ENCODE measurements around the gene FAM200C. TPM values are rescaled to one million over a fixed set of nuclear protein-coding genes. Genes with fewer than 3 reads are reported as not detected.
A peak's percentile ranks its signal among the peaks of the same experiment; 100 is the strongest.

Gene FAM200C
- total RNA-seq, 1 donor from 2014 or later: 9.1 TPM

- Mint-ChIP-seq H3K4me3 (no peak overlapping the region), H3K9me3 (peaks cover 6% of the 10 kb centered on the region), H3K4me1 (no peaks in the 10 kb centered on the region), H3K27ac (ENCODE audit: unreplicated experiment) (no peak overlapping the region), H3K36me3 (ENCODE audit: low read depth) (no peaks in the 10 kb centered on the region), H3K27me3 (ENCODE audit: low read depth) (peaks cover 10% of the 10 kb centered on the region)
- no peak for TF ChIP-seq CTCF (conservative IDR thresholded peaks at IDR 0.05)
- DNase-seq (ENCODE audit: low read depth, low spot score): no peak
Measured at GRCh38 chr5:160444407-160444806, 44.6 kb upstream of the FAM200C start.

DNA sequence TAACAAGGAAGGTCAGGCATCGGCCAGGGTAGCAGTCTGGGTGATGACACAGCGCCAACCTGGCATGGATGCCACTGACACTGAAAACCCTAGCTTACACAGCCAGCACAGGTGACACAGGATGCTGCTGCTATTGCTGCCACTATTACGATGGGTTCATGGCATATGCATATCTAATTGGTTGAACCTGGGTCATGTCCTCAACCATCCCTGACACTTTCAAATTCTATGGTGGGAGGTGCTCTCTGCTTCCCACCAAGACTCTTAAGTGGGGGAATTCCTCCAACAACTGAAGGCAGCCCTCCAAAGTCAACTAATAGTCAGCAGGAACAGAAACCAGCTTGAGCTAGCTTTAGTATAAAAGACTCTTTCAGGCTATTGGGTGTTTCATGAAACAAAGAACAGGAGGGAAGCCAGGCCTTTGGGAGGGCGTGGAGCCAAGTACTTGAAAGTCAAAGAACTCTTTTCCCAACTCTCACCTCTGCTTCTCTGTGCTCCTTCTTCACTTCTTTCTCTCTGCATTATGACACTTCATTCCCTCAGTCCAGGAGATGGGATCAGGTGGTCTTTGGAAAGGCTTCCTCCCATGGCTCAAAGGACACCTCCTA lies 43.1 kb upstream of the FAM200C start:
- no peak overlapping the region for H3K27ac Mint-ChIP-seq (ENCODE audit: unreplicated experiment)
- H3K36me3 Mint-ChIP-seq (ENCODE audit: low read depth): no peaks in the 10 kb centered on the region
- peaks cover 13% of the 10 kb centered on the region for H3K4me1 Mint-ChIP-seq
- no peak for TF ChIP-seq CTCF (conservative IDR thresholded peaks at IDR 0.05)
- no peak overlapping the region for H3K4me3 Mint-ChIP-seq
- no peak for DNase-seq (ENCODE audit: low read depth, low spot score)
- H3K27me3 Mint-ChIP-seq (ENCODE audit: low read depth): peaks cover 18% of the 10 kb centered on the region
- H3K9me3 Mint-ChIP-seq: peaks cover 4% of the 10 kb centered on the region

GRCh38 chr5:160441311-160441781 lies 41.5 kb upstream of the FAM200C start:
- Mint-ChIP-seq H3K27me3 (ENCODE audit: low read depth) (peaks cover 23% of the 10 kb centered on the region), H3K4me3 (no peak overlapping the region), H3K9me3 (no peaks in the 10 kb centered on the region), H3K27ac (ENCODE audit: unreplicated experiment) (no peak overlapping the region), H3K4me1 (peaks cover 13% of the 10 kb centered on the region), H3K36me3 (ENCODE audit: low read depth) (no peaks in the 10 kb centered on the region)
- DNase-seq (ENCODE audit: low read depth, low spot score): no peak
- TF ChIP-seq CTCF (conservative IDR thresholded peaks at IDR 0.05): no peak

- TF ChIP-seq CTCF (conservative IDR thresholded peaks at IDR 0.05): peak; percentile 95
- H3K36me3 Mint-ChIP-seq (ENCODE audit: low read depth): no peaks in the 10 kb centered on the region
- H3K9me3 Mint-ChIP-seq: no peaks in the 10 kb centered on the region
- no peak overlapping the region for H3K27ac Mint-ChIP-seq (ENCODE audit: unreplicated experiment)
- peaks cover 15% of the 10 kb centered on the region for H3K4me1 Mint-ChIP-seq
- peak; percentile 92 for DNase-seq (ENCODE audit: low read depth, low spot score)
- H3K27me3 Mint-ChIP-seq (ENCODE audit: low read depth): peaks cover 28% of the 10 kb centered on the region
- H3K4me3 Mint-ChIP-seq: peak overlapping the region; percentile 81
Measured at GRCh38 chr5:160439205-160439600, 39.3 kb upstream of the FAM200C start.

GRCh38 chr5:160438316-160439204 lies 38.7 kb upstream of the FAM200C start:
- Mint-ChIP-seq H3K9me3 (no peaks in the 10 kb centered on the region), H3K36me3 (ENCODE audit: low read depth) (no peaks in the 10 kb centered on the region), H3K4me3 (peak overlapping the region; percentile 81), H3K27ac (ENCODE audit: unreplicated experiment) (no peak overlapping the region), H3K27me3 (ENCODE audit: low read depth) (peaks cover 25% of the 10 kb centered on the region), H3K4me1 (peaks cover 21% of the 10 kb centered on the region)
- peak; percentile 72 for TF ChIP-seq CTCF (conservative IDR thresholded peaks at IDR 0.05)
- DNase-seq (ENCODE audit: low read depth, low spot score): peak; percentile 38
